ENCODE data around the gene LDLRAD1.

LDLRAD1 gene

GRCh38 chr1:54014009-54014629 lies 3.9 kb downstream of the LDLRAD1 start:
- TF ChIP-seq CTCF (conservative IDR thresholded peaks at IDR 0.05; ENCODE audit: low read length) = no peak
- DNase-seq (ENCODE audit: low read depth) = no peak

GRCh38 chr1:54013393-54014008 lies 4.5 kb downstream of the LDLRAD1 start:
- no peak for DNase-seq (ENCODE audit: low read depth)
- no peak overlapping the region for H3K4me3 ChIP-seq (ENCODE audit: low read length)
- no peak for TF ChIP-seq CTCF (conservative IDR thresholded peaks at IDR 0.05; ENCODE audit: low read length)

More at GRCh38 chr1:54014009-54014629, 3.9 kb downstream of the LDLRAD1 start:
- H3K4me3 ChIP-seq (ENCODE audit: low read length) = no peak overlapping the region

GRCh38 chr1:54012863-54013262 lies 5.1 kb downstream of the LDLRAD1 start:
- no peak overlapping the region for H3K4me3 ChIP-seq (ENCODE audit: low read length)
- no peak for TF ChIP-seq CTCF (conservative IDR thresholded peaks at IDR 0.05; ENCODE audit: low read length)
- no peak for DNase-seq (ENCODE audit: low read depth)

GRCh38 chr1:54012008-54012325 lies 6.0 kb downstream of the LDLRAD1 start:
- no peak for TF ChIP-seq CTCF (conservative IDR thresholded peaks at IDR 0.05; ENCODE audit: low read length)
- DNase-seq (ENCODE audit: low read depth) = no peak

GRCh38 chr1:54011316-54012007 lies 6.5 kb downstream of the LDLRAD1 start:
- TF ChIP-seq CTCF (conservative IDR thresholded peaks at IDR 0.05; ENCODE audit: low read length) = no peak
- no peak for DNase-seq (ENCODE audit: low read depth)
- H3K4me3 ChIP-seq (ENCODE audit: low read length) = no peak overlapping the region

More at GRCh38 chr1:54012008-54012325, 6.0 kb downstream of the LDLRAD1 start:
- no peak overlapping the region for H3K4me3 ChIP-seq (ENCODE audit: low read length)

GRCh38 chr1:54010415-54011117 lies 7.4 kb downstream of the LDLRAD1 start:
- H3K4me3 ChIP-seq (ENCODE audit: low read length) = no peak overlapping the region
- no peak for DNase-seq (ENCODE audit: low read depth)
- no peak for TF ChIP-seq CTCF (conservative IDR thresholded peaks at IDR 0.05; ENCODE audit: low read length)

Data from AG10803 (cell line).